Activated CD8-positive, alpha-beta memory T cell treated with anti-CD3 and anti-CD28 coated beads for 36 hours (primary cell): Measurements from ENCODE around the gene CDCP2. TPM values are rescaled to one million over a fixed set of nuclear protein-coding genes. Genes with fewer than 3 reads are reported as not detected.

ENCODE experiments used
- CTCF ChIA-PET: fragments of 350-600 bp; sonication (Branson Sonifier 250); formaldehyde crosslinking; loops from one replicate; lab custom pipeline; 2021; ENCODE audit warnings: antibody characterized with exemption; lab: Charles Lee
- POLR2A ChIA-PET: fragments of 350-600 bp; sonication (Branson Sonifier 250); formaldehyde crosslinking; loops from one replicate; lab custom pipeline; 2021; ENCODE audit warnings: antibody characterized with exemption; lab: Charles Lee
- total RNA-seq, 2 experiments: library from RNA; stranded (reverse); gene quantifications; one replicate each; pipeline ENCODE4 v1.2.3, GENCODE V29; 2021

The CDCP2 gene
- total RNA-seq, 2 experiments from 2014 or later: not detected

- ChIA-PET POLR2A (no interaction called here), CTCF (no interaction called here)
These were observed 10.5 kb downstream of the CDCP2 start for GRCh38 chr1:54142146-54142900.

- CTCF ChIA-PET: no interaction called here
These were observed 13.1 kb downstream of the CDCP2 start for GRCh38 chr1:54139711-54140110.

GRCh38 chr1:54138994-54139393, 13.8 kb downstream of the CDCP2 start:
- CTCF ChIA-PET: no interaction called here
- POLR2A ChIA-PET: interaction anchor here (0.6 kb wide), 1 partner anchor 79 kb away, joined by 6 read pairs; no protein-coding TSS in a partner anchor

More at GRCh38 chr1:54139711-54140110, 13.1 kb downstream of the CDCP2 start:
- POLR2A ChIA-PET: no interaction called here

GRCh38 chr1:54137534-54138061, 15.2 kb downstream of the CDCP2 start:
- CTCF ChIA-PET: no interaction called here

GRCh38 chr1:54136963-54137533, 15.8 kb downstream of the CDCP2 start:
- ChIA-PET CTCF (no interaction called here), POLR2A (no interaction called here)

More at GRCh38 chr1:54137534-54138061, 15.2 kb downstream of the CDCP2 start:
- POLR2A ChIA-PET: no interaction called here

GRCh38 chr1:54136269-54136896, 16.4 kb downstream of the CDCP2 start:
- CTCF ChIA-PET: no interaction called here
- POLR2A ChIA-PET: no interaction called here

GRCh38 chr1:54135436-54136120, 17.2 kb downstream of the CDCP2 start:
- CTCF ChIA-PET: no interaction called here
- POLR2A ChIA-PET: no interaction called here

GRCh38 chr1:54134295-54134694, 18.5 kb downstream of the CDCP2 start:
- CTCF ChIA-PET: no interaction called here
- POLR2A ChIA-PET: no interaction called here

GRCh38 chr1:54132495-54132894, 20.3 kb downstream of the CDCP2 start:
- POLR2A ChIA-PET: no interaction called here
- CTCF ChIA-PET: no interaction called here

GRCh38 chr1:54131419-54131818, 21.4 kb downstream of the CDCP2 start:
- ChIA-PET CTCF (no interaction called here), POLR2A (no interaction called here)

- ChIA-PET CTCF (no interaction called here), POLR2A (no interaction called here)
These were observed 22.9 kb downstream of the CDCP2 start for GRCh38 chr1:54129858-54130257.

- CTCF ChIA-PET: no interaction called here
- POLR2A ChIA-PET: no interaction called here
These were observed 25.1 kb downstream of the CDCP2 start for GRCh38 chr1:54127594-54128300.

GRCh38 chr1:54126271-54126815, 26.5 kb downstream of the CDCP2 start:
- POLR2A ChIA-PET: no interaction called here
- CTCF ChIA-PET: interaction anchor here (0.6 kb wide), 1 partner anchor 241 kb away, joined by 8 read pairs; no protein-coding TSS in a partner anchor

GRCh38 chr1:54125386-54126070, 27.3 kb downstream of the CDCP2 start:
- ChIA-PET CTCF (interaction anchor here (0.6 kb wide), 3 partner anchors 243 to 577 kb away, joined by 3 to 10 read pairs (median 3); no protein-coding TSS in a partner anchor), POLR2A (no interaction called here)

- ChIA-PET POLR2A (no interaction called here), CTCF (interaction anchor here (0.6 kb wide), 2 partner anchors 244 to 360 kb away, joined by 3 to 10 read pairs; no protein-coding TSS in a partner anchor)
These were observed 27.9 kb downstream of the CDCP2 start for GRCh38 chr1:54124906-54125305.

GRCh38 chr1:54124472-54124871, 28.3 kb downstream of the CDCP2 start:
- CTCF ChIA-PET: no interaction called here
- POLR2A ChIA-PET: no interaction called here

- CTCF ChIA-PET: no interaction called here
- POLR2A ChIA-PET: no interaction called here
These were observed 29.8 kb downstream of the CDCP2 start for GRCh38 chr1:54122992-54123391.

GRCh38 chr1:54122135-54122751, 30.6 kb downstream of the CDCP2 start:
- ChIA-PET POLR2A (no interaction called here), CTCF (interaction anchor here (2.0 kb wide), 1 partner anchor 367 kb away, joined by 18 read pairs; no protein-coding TSS in a partner anchor)
